Mucosa of rectum (tissue), 2 donors: ENCODE measurements around the gene THOC1.

Experiments
- H3K27ac ChIP-seq, 2 donors: one replicate each; pipeline ENCODE4 v1.7.0; 2013; ENCODE audit warnings: inconsistent platforms in 2 of 2, low read depth in 2 of 2, low read length in 2 of 2
- H3K27me3 ChIP-seq, 2 donors: one replicate each; pipeline ENCODE4 v1.7.0; 2013; ENCODE audit warnings: low read length in 2 of 2; ENCODE audit not compliant: control insufficient read depth in 2 of 2, insufficient read depth in 2 of 2
- H3K36me3 ChIP-seq, 2 donors: one replicate each; pipeline ENCODE4 v1.7.0; 2013; ENCODE audit warnings: low read length in 2 of 2; ENCODE audit not compliant: control insufficient read depth in 2 of 2, insufficient read depth in 2 of 2
- H3K4me1 ChIP-seq, 2 donors: one replicate each; pipeline ENCODE4 v1.7.0; 2013; ENCODE audit warnings: low read length in 2 of 2, mild to moderate bottlenecking in 1 of 2; ENCODE audit not compliant: control insufficient read depth in 2 of 2, insufficient read depth in 2 of 2
- H3K4me3 ChIP-seq, 2 donors: one replicate each; pipeline ENCODE4 v1.7.0; 2013; ENCODE audit warnings: low read length in 2 of 2
- H3K9ac ChIP-seq, 2 donors: one replicate each; pipeline ENCODE4 v1.7.0; 2013; ENCODE audit warnings: low read length in 2 of 2, low read depth in 1 of 2, mild to moderate bottlenecking in 1 of 2
- H3K9me3 ChIP-seq, 2 donors: one replicate each; pipeline ENCODE4 v1.7.0; 2013; ENCODE audit warnings: low read length in 2 of 2; ENCODE audit not compliant: control insufficient read depth in 2 of 2
- donor health status: healthy.
- donor health status: Normal muscosa, but diverticular disease.

THOC1 gene

DNA sequence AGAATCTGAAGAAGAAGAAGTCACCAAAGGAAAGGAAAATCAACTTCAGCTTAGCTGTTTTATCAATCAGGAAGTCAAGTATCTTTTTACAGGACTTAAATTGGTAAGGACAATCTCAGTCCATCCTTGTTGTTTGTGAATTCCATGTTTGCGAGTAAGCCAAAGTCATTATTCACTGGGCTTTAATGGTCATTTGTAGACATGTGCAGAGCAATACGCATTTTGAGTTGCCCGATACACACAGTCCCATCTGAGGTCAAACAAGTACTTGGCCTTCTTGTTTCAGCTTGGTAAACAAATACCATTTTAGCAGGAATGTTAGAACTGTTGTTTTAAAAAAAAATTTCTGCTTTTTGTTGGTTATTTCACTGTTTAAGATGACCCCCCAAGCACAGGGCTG lies 68.6 kb downstream of the THOC1 start:
- Histone ChIP-seq H3K9ac (no peak overlapping the region), H3K9me3 (no peaks in the 10 kb centered on the region), H3K27ac (no peak overlapping the region), H3K27me3 (no peaks in the 10 kb centered on the region), H3K36me3 (peaks cover 38 to 48% of the 10 kb centered on the region in 2 donors), H3K4me3 (no peak overlapping the region), H3K4me1 (no peaks in the 10 kb centered on the region)

GRCh38 chr18:195651-196050 lies 72.2 kb downstream of the THOC1 start:
- no peak overlapping the region for H3K9ac ChIP-seq
- H3K27me3 ChIP-seq, result no peaks in the 10 kb centered on the region
- H3K4me3 ChIP-seq, result no peak overlapping the region
- H3K27ac ChIP-seq, result no peak overlapping the region
- no peaks in the 10 kb centered on the region for H3K4me1 ChIP-seq
- peaks cover 27% of the 10 kb centered on the region in 2 donors for H3K36me3 ChIP-seq
- no peaks in the 10 kb centered on the region for H3K9me3 ChIP-seq

DNA sequence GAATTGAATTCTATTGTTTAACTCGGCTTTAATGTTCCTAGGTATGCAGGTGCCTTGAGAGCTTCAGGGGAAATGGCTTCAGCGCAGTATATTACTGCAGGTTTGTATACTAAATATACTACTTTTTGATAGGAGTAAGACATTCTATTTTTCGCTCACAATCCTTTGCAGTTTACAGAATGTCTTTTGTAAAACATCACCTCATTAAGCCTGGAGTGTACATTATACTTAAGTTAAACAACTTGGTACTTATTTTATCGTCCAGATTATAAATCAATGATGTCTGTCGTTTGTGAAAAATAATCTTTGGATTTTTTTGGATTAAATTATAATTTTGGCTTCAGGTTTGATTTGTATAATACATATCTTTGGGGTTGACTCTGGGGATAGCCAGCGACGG lies 75.0 kb downstream of the THOC1 start:
- no peak overlapping the region for H3K4me3 ChIP-seq
- H3K36me3 ChIP-seq, result peaks cover 11 to 13% of the 10 kb centered on the region in 2 donors
- no peak overlapping the region for H3K27ac ChIP-seq
- no peak overlapping the region for H3K9ac ChIP-seq
- no peaks in the 10 kb centered on the region for H3K9me3 ChIP-seq
- H3K27me3 ChIP-seq, result no peaks in the 10 kb centered on the region
- H3K4me1 ChIP-seq, result no peaks in the 10 kb centered on the region

GRCh38 chr18:191725-192124 lies 76.1 kb downstream of the THOC1 start:
- H3K9ac ChIP-seq, result no peak overlapping the region

GRCh38 chr18:189254-189653 lies 78.6 kb downstream of the THOC1 start:
- H3K9me3 ChIP-seq, result no peaks in the 10 kb centered on the region

More at GRCh38 chr18:191725-192124, 76.1 kb downstream of the THOC1 start:
- Histone ChIP-seq H3K4me3 (no peak overlapping the region), H3K36me3 (peaks cover 3% of the 10 kb centered on the region in 2 donors), H3K4me1 (no peaks in the 10 kb centered on the region), H3K27ac (no peak overlapping the region), H3K9me3 (no peaks in the 10 kb centered on the region), H3K27me3 (no peaks in the 10 kb centered on the region)

DNA sequence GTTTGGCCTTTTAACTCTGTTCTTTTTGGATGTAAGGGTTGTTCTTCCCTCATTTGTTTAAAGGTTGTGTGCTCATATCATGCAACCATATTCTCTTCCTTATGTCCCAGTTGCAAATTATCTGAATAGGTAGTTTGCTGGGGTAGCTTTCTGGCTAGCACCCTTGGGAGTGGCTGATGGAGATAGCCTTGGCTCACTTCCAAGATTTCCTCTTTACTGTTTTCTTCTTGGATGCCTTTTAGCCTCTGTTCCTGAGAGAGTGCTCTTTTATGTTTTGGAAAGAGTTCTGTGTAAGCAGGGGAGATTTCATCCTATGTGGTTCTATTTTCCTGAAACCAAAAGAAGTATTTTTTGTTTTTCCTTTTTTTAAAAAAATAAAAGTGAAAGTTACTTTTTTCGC lies 84.1 kb downstream of the THOC1 start:
- Histone ChIP-seq H3K27ac (no peak overlapping the region), H3K36me3 (peaks cover 24 to 26% of the 10 kb centered on the region in 2 donors)

More at GRCh38 chr18:189254-189653, 78.6 kb downstream of the THOC1 start:
- no peak overlapping the region for H3K27ac ChIP-seq
- no peak overlapping the region for H3K9ac ChIP-seq
- no peaks in the 10 kb centered on the region for H3K4me1 ChIP-seq
- no peak overlapping the region for H3K4me3 ChIP-seq
- H3K27me3 ChIP-seq, result no peaks in the 10 kb centered on the region
- H3K36me3 ChIP-seq, result peaks cover 3 to 7% of the 10 kb centered on the region in 2 donors

DNA sequence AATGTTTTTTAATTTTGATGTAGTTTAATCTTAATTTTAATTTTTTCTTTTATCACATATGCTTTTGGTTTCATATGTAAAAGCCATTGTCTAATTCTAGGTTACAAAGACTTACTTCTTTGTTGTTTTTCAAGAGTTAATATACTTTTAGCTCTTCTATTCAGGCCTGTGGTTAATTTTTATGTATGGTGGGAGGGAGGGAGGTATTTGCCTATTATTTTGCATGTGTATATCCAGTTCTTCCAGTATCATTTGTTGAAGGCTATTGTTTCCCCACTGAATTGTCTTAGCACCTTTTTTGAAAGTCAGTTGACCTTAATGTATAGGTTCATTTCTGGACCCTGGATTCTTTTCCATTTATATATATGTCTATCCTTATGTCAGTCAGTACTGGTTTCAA lies 86.1 kb downstream of the THOC1 start:
- H3K27me3 ChIP-seq, result no peaks in the 10 kb centered on the region
- H3K9ac ChIP-seq, result no peak overlapping the region
- no peak overlapping the region for H3K27ac ChIP-seq
- no peaks in the 10 kb centered on the region for H3K4me1 ChIP-seq
- no peaks in the 10 kb centered on the region for H3K9me3 ChIP-seq
- H3K36me3 ChIP-seq, result peaks cover 24 to 26% of the 10 kb centered on the region in 2 donors
- no peak overlapping the region for H3K4me3 ChIP-seq

More for the DNA sequence above, 84.1 kb downstream of the THOC1 start:
- H3K9me3 ChIP-seq, result no peaks in the 10 kb centered on the region
- no peaks in the 10 kb centered on the region for H3K4me1 ChIP-seq
- no peak overlapping the region for H3K9ac ChIP-seq
- H3K4me3 ChIP-seq, result no peak overlapping the region
- H3K27me3 ChIP-seq, result no peaks in the 10 kb centered on the region

- H3K27ac ChIP-seq, result no peak overlapping the region
- no peak overlapping the region for H3K9ac ChIP-seq
- no peaks in the 10 kb centered on the region for H3K4me1 ChIP-seq
- peaks cover 21 to 22% of the 10 kb centered on the region in 2 donors for H3K36me3 ChIP-seq
- no peaks in the 10 kb centered on the region for H3K27me3 ChIP-seq
- no peaks in the 10 kb centered on the region for H3K9me3 ChIP-seq
- H3K4me3 ChIP-seq, result no peak overlapping the region
These were observed 88.3 kb downstream of the THOC1 start for GRCh38 chr18:179499-179898.

DNA sequence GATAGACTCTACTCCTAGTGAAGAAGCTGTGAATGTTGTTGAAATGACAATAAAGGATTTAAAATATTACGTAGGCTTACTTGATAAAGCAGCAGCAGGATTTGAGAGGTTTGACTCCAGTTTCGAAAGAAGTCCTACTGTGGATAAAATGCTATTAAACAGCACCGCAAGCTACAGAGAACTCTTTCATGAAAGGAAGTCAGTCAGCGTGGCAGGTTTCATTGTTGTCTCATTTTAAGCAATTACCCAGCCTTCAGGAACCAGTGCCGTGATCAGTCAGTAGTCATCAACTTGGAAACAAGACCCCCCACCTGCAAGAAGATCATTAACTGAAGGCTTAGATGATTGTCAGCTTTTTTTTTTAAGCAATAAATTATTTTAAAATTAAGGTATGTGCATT lies 95.5 kb downstream of the THOC1 start:
- Histone ChIP-seq H3K9me3 (no peaks in the 10 kb centered on the region), H3K36me3 (peaks cover 7 to 23% of the 10 kb centered on the region in 2 donors), H3K4me1 (no peaks in the 10 kb centered on the region), H3K4me3 (no peak overlapping the region), H3K27ac (no peak overlapping the region), H3K27me3 (no peaks in the 10 kb centered on the region), H3K9ac (no peak overlapping the region)
